IPS DF 4.7 (cell line): ENCODE data around the gene ROMO1.

ENCODE experiments used
- DNase-seq: peaks from one replicate; pipeline ENCODE4 v3.0.0-alpha.2; 2013; ENCODE audit warnings: low spot score; ENCODE audit errors: extremely low read depth

The ROMO1 gene

DNA sequence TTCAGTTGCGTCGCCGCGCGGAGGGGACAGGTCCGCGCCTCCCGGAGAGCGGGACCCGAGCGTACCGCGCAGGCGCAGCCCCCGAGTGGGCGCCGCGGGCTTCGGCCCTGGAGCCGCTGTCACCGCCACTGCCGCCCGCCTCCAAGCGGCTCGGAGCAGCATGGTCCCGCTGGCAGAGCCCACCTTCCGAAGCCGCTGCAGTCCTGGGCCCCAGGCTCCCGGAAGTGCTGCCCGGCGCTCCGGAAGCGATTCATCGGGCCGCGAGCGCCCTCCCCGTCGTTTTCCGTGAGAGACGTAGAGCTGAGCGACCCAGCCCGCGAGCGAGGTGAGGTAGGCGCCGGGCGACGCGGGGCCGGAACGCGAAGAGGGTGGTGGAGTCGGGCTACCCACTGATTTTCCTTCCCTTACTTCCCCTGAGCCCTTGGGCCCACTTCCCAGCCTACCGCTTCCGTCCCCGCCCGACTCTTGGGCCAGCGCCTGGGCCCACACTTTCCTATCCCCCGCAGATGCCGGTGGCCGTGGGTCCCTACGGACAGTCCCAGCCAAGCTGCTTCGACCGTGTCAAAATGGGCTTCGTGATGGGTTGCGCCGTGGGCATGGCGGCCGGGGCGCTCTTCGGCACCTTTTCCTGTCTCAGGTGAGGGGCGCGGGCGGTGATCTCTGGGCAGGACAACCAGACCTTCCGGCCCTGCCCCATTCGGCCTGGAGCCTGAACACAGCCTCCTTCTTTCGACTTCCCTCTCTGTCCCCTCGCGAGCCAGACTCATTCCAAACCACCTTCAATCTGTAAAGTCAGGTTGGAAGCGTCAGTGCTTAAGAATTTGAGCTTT, at the start of gene ROMO1, which contains the start of gene NFS1:
ROMO1 (plus strand) TSS at position 279 of the 830 bp plus-strand sequence; CDS start at position 507, 228 bp downstream.
NFS1 (minus strand) TSS at position 226 of the 830 bp plus-strand sequence; CDS start at position 162, 64 bp downstream.
- DNase-seq, result peak; percentile 41

GRCh38 chr20:35650632-35651031, 48.6 kb upstream of the ROMO1 start:
- no peak for DNase-seq

DNA sequence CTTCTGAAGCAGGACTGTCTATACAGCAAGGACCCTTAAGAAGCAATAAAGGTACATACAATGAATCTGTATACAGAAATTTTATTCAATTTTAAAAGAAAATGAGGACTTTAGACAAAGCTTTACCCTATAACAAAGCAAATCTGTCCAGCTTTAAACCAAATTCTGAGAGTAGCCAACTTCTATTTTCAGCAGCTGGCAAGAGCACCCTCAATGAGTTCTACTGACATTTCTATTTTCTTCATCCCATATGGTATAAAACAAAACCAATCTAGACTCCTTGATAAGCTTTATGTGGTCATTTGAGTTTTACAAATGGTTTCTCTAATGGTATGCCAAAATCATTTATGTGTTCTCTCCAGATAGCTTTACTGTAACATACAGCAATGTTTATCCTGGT, 47.2 kb upstream of the ROMO1 start:
- DNase-seq, result no peak

DNA sequence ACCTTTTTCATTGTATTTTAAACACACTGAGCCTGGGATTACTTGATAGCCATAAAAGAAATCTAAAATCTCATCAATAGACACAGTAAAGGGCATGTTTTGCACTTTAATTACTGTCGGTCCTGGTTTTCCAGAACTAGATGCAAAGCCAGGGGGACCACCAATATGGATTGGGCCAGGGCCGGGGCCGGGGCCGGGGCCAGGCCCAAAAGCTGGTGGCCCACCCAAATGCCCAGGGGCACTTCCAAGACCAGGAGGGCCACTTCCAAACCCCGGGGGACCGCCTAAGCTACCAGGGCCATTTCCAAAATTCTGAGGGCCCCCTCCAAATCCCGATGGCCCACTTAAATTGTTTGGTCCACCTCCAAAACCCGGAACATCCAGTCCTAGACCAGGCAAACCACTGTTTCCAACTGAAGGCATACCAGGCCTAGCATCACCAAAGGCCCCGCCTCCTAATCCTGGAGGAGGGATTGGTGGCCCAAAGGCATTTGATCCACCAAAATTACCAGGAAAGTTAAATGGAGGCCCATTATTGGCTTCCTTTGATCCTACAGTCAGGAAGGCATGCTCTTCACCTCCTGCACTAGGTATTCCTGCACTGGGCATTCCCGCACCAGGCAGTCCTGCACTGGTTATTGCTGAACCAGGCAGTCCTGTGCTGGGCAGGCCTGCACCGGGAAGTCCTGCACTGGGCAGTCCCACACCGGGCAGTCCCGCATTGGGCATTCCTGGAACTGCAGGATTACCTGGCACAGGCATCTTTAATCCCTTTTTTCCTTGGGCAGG, 46.4 kb upstream of the ROMO1 start:
- DNase-seq, result no peak

- no peak for DNase-seq
These were observed 45.8 kb upstream of the ROMO1 start for GRCh38 chr20:35653430-35653734.

DNA sequence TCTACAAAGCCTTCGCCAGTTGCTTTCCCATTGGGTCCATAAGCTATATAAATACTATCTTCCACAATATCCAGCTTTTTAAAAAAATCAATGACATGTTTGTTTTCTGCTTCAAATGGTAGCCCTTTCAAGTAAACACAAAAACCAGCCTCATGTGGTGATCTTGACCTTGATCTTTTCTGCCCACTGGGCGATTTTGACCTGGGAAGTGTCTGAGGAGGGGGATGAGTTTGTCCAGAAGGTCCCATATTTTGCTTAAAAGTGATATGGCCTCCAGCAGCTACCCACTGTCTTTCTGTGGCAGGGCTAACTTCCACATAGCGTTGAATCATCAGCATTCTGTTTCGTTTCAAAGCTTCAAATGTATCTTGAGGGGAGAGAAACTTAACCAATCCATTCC, 45.3 kb upstream of the ROMO1 start:
- DNase-seq, result no peak

- DNase-seq, result no peak
These were observed 44.8 kb upstream of the ROMO1 start for GRCh38 chr20:35654415-35654814.

DNA sequence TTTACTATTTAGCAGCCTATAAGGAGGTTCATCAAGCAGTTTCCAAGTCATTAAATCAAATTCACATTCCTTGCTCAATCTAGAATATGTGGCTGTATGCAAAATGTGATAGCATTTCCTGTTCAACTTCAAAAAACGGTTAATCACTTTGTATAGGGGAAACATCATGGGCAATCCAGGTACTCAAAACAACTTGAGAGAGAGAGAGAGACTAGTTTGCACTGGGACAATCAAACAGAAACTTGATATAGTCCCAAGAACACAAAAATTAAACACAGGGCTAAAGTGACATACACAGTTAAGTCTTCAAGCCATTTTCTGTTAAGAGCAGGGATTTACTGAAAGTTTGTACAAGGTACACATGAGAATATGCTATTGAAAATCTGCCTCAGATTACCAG, 41.9 kb upstream of the ROMO1 start:
- DNase-seq, result no peak

- DNase-seq, result no peak
These were observed 38.9 kb upstream of the ROMO1 start for GRCh38 chr20:35660122-35660937.

DNA sequence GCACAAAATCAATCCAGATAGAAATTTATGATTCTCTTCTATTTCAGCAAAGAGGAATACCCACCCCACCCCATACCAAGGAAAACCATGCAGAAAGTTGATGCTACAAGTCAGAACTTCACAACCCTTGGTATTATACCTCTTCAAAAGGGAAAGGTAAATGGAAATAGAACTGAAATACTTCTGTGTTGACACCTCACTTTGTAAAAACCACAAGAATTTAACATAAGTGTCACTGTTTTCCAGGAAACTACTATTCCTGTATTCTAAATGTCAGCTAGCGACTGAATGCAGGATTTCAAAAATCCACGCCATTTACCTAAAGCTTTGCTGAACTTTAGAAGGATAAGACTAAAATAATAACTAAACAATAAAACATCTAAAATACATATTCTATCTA, 38.2 kb upstream of the ROMO1 start:
- DNase-seq, result no peak

GRCh38 chr20:35661908-35662307, 37.3 kb upstream of the ROMO1 start:
- DNase-seq, result no peak

GRCh38 chr20:35662551-35662950, 36.7 kb upstream of the ROMO1 start:
- no peak for DNase-seq

- no peak for DNase-seq
These were observed 35.4 kb upstream of the ROMO1 start for GRCh38 chr20:35663516-35664465.

DNA sequence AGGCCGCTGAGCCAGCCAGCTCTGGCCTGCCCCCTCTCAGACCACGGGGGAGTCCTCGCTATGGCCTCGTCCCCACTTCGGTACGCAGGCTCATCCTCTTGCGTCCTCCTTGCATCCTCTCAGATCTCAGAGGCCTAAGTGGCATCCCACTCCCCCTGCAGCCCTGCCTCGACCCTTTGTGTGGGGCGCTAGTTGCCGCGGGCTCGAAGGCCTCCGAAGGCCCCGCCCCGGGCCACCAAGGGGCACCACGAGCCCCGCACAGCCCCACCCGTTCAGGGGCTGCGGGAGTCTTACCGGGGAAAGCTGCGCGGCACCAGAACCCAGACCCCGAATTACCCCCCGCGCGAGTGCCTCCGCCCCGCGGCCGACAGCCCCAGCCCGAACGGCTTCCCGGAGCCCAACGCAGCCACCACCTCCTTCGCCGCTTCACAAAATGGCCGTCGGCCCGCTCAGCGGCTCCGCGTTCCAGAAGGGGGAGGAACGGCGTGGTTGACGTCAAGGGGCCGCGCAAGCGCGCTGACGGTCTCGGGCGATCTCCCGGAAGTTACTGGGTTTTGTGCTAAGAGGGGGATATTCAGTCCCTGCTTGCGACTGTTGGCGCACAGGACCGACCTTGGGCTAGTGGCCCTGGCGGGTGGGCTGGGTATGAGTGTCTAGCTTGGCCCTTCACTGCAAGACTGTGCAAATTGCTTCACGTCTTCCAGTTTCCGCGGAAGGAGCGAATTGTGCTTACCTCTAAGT, 34.6 kb upstream of the ROMO1 start, which contains the start of the genes CPNE1 and RBM12:
CPNE1 (minus strand) TSS at position 435 of the 741 bp plus-strand sequence. CDS start 31,977 bp downstream, outside the sequence.
RBM12 (minus strand) TSS at position 435 of the 741 bp plus-strand sequence. CDS start 9,578 bp downstream, outside the sequence.
- peak; percentile 86 for DNase-seq

DNA sequence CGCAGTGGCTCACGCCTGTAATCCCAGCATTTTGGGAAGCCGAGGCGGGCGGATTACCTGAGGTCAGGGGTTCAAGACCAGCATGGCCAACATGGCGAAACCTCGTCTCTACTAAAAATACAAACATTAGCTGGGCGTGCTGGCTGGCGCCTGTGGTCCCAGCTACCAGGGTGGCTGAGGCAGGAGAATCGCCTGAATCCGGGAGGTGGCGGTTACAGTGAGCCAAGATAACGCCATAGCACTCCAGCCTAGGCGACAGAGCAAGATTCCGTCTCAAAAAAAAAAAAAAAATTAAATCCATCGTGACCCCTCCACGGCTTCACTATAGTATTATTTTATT, 33.3 kb upstream of the ROMO1 start:
- DNase-seq, result no peak

DNA sequence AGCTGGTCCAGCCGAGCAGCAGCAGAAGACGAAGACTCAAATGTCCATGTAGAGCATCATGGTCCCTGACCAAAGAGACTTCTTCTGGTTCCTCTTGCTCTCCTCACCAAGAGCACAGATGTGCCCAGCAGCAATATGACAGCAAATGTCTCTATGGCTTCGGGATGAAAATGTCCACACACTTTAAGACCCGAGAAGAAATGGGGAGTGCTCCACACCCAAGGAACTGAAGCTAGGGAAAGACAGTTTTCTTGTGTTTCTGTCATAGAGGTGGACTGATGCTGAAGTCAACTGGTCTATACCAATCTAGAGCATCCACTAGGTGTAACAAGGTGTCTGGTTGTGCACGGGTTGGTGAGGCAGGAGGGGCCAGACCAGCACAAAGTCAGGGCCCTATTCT, 30.0 kb upstream of the ROMO1 start:
- DNase-seq, result no peak

DNA sequence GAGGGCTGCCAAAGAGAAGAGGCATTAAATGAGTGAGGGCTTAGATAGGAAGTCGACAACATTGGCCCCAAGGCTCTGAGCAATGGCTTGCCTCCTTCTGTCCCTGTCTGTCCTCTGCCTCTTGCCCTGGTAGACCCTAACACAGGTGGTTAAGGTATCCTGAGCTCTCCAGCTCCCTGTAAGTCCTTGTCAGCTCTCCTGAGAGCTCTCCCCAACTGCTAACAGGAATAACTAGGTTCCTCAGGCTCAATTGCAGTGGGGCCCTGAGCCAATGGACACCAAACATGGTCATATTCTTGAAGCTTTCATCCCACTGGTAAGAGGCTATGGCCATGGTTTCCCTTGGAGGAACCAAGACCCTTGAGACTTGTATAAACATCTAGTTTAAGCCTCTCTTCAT, 29.5 kb upstream of the ROMO1 start:
- no peak for DNase-seq

DNA sequence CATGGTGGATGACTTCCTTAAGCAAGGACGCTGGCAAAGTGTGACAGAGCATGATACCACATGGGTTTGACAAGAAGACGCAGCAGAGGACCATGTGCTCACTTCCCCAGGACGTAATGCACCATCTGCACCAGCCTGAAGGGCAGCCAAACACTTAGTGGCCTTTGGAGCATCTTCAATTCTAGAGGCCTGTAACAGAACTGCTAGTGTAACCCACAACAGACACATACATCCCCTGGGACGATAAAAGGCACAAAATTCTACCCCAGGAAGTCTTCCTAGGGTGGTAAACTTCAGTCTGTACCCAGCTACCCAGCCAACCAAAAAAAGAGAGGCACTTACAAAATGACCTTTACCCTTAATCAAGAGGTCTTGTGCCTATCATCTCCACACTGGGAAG, 25.3 kb upstream of the ROMO1 start:
- DNase-seq, result no peak

DNA sequence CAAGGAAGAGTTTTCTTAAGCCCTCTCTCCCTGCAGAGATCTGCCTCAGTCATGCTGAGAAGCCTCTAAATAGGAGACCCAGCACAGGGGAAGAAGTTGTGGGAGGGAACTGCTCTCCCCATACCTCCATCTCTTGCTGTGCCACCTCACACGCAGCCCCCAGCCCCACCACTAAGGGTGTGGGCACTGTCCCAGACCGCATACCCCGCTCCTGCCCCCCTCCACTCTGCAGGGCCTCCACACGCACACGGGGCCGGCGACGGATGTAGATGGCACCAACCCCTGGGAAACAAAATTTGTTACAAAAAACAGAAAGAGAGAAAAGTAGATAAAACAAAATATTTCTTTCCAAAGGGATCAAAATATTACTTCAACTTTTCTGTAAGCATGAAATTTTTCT, 24.3 kb upstream of the ROMO1 start:
- no peak for DNase-seq
